HL-60 (cell line): Measurements from ENCODE around the gene MRPL28.

Experiments used
- DNase-seq, 2 experiments: peaks; one replicate each; pipeline ENCODE4 v3.0.0-alpha.2; 2010 to 2020; ENCODE audit warnings: low read depth in 1 of 2, low spot score in 1 of 2
- H3K27ac ChIP-seq: fragments of 250-450 bp; sonication (Bioruptor Pico); replicated peaks from 2 replicates; pipeline ENCODE4 v1.5.1; 2020; ENCODE audit warnings: mild to moderate bottlenecking, moderate library complexity
- H3K27me3 ChIP-seq: fragments of 250-450 bp; sonication (Bioruptor Pico); 2 replicates; pipeline ENCODE4 v1.5.1; 2021; ENCODE audit warnings: mild to moderate bottlenecking, moderate library complexity; ENCODE audit not compliant: insufficient read depth, poor library complexity, severe bottlenecking
- H3K4me3 ChIP-seq: replicated peaks from 2 replicates; pipeline ENCODE4 v1.5.1; 2011; ENCODE audit warnings: mild to moderate bottlenecking, control low read depth, low read length; ENCODE audit not compliant: insufficient read depth
- CTCF ChIP-seq: IDR thresholded peaks from one replicate; pipeline ENCODE4 v1.5.1; 2011; ENCODE audit warnings: low read length, control low read depth, inconsistent platforms; ENCODE audit not compliant: insufficient read depth
- GABPA ChIP-seq: IDR thresholded peaks from 2 replicates; pipeline ENCODE4 v1.6.1; 2012; ENCODE audit warnings: low read depth
- POLR2AphosphoS5 ChIP-seq: IDR thresholded peaks from 2 replicates; pipeline ENCODE4 v1.6.1; 2012; ENCODE audit warnings: low read depth
- REST ChIP-seq: IDR thresholded peaks from 2 replicates; pipeline ENCODE4 v1.6.1; 2012; ENCODE audit warnings: low read depth; ENCODE audit not compliant: insufficient replicate concordance
- SPI1 ChIP-seq: IDR thresholded peaks from 2 replicates; pipeline ENCODE4 v1.6.1; 2012; ENCODE audit warnings: low read depth, mild to moderate bottlenecking, borderline replicate concordance

MRPL28 gene

DNA sequence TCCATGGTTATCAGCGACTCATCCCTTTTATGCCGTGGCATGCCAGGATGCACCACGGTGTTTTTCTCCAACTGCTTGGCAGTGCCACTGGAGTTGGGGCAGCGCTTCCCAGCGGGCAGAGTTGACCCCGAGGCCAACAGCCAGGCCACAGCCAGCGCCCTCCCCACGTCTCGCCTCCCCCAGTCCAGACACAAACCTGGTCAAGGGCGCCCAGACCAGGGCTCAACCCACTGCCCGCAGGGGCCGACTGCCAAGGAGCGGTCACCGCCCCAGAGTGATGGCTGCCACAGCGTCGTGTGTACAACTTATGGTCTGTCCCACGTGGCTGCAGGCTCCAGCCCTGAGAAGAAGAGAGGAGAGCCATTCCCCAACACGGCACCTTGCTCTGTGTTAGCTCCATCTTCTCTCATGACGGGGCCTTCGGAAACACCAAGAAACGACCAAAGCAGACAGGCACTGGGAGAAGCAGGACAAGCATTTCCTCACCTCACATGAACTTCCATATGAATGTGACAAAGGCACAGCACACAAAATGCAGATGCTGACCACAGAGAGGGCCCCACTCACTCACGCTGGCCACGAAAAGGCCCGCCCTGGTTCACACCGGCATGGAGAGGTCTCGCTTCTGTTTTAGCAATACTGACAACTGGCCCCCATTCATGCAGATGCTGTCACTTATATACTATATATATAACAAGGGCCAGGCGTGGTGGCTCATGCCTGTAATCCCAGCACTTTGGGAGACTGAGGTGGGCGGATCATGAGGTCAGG is 44.8 kb downstream of the MRPL28 start:
- no peaks in the 10 kb centered on the region for H3K27me3 ChIP-seq
- TF ChIP-seq GABPA (no peak), REST (no peak), CTCF (no peak), SPI1 (no peak), POLR2AphosphoS5 (no peak)
- DNase-seq, result no peak
- H3K27ac ChIP-seq, result peak overlapping the region; percentile 64
- H3K4me3 ChIP-seq, result no peak overlapping the region

DNA sequence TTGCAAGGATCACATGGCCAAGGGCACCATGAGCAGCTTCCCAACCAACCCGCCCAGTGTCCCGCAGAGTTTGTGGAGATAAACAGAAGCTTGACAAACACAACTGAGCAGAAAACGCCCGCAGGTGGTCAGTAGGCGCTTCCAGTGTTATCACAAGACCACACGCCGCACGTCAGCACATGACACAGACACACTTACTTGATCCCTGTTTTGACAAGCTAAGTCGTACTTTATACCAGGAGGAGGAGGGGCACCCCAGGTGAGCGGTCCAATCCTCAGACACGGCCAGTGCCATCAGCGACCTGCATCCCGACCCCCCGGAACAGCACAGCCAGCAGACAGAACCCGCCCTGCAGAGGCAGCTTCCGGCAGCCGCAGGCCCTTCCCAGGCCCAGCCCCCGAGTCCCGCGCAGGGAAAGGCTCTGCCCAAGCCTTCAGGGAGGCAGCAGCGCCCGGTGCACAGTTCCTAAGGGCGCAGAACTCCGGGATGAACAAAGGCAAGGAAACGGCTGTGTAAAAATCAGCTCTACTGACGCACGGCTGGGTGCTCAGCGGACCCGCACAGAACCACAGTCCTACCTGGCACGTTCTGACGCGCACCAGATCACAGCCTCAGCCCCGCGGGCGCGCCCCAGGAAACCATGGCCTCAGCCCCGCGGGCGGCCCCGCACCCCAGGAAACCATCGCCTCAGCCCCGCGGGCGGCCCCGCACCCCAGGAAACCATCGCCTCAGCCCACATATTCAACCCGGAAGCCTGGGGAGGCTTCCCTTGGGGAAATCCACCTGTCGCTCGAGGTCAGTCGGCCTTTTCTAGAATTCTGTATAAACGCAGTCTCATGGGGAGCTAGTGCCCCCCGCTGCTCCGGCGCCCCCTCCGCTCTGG is 45.6 kb downstream of the MRPL28 start:
- no peak for TF ChIP-seq GABPA
- TF ChIP-seq POLR2AphosphoS5, result peak; percentile 64; the same call in 1 of the 2 replicates
- Histone ChIP-seq H3K27me3 (no peaks in the 10 kb centered on the region), H3K27ac (peak overlapping the region; percentile 64), H3K4me3 (no peak overlapping the region)
- DNase-seq, result peak in 1 of 2 experiments; percentile 58

DNA sequence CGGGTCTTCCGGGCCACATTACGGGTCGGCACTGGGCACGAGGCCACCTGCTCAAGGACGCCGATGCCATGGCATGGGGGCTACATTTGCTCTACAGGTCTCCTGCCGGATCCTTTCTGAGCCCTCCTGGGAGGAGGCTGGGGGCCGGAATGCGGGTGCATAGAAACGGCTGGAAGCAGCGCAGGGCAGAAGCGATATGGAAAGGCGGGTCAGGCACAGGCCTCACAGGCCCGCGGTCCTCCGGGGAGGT is 46.2 kb downstream of the MRPL28 start:
- TF ChIP-seq POLR2AphosphoS5 (no peak), CTCF (no peak), SPI1 (no peak), REST (no peak), GABPA (no peak)
- DNase-seq, result no peak
- H3K27ac ChIP-seq, result no peak overlapping the region; the same call in 1 of the 2 replicates
- H3K27me3 ChIP-seq, result no peaks in the 10 kb centered on the region
- no peak overlapping the region for H3K4me3 ChIP-seq

GRCh38 chr16:322476-323143 is 47.7 kb downstream of the MRPL28 start:
- H3K27ac ChIP-seq, result no peak overlapping the region
- no peak for DNase-seq
- no peaks in the 10 kb centered on the region for H3K27me3 ChIP-seq
- H3K4me3 ChIP-seq, result no peak overlapping the region
- TF ChIP-seq POLR2AphosphoS5, result no peak
- no peak for TF ChIP-seq GABPA
- no peak for TF ChIP-seq REST
- no peak for TF ChIP-seq CTCF
- TF ChIP-seq SPI1, result no peak
